ENCODE data around the gene MTHFR. TPM values are rescaled to one million over a fixed set of nuclear protein-coding genes. Genes with fewer than 3 reads are reported as not detected.

Gene MTHFR
- total RNA-seq, 1 experiment from 2014 or later: 16.4 TPM

- no peak for TF ChIP-seq CTCF (IDR thresholded peaks at IDR 0.05; ENCODE audit: unreplicated experiment)
These were observed 6.7 kb downstream of the MTHFR start for GRCh38 chr1:11799099-11799498.

GRCh38 chr1:11797525-11798216 lies 8.1 kb downstream of the MTHFR start:
- Mint-ChIP-seq H3K9me3 (ENCODE audit: low read depth, unreplicated experiment) (no peaks in the 10 kb centered on the region), H3K36me3 (ENCODE audit: insufficient read depth, unreplicated experiment) (peaks cover 22% of the 10 kb centered on the region), H3K4me3 (ENCODE audit: low read depth, unreplicated experiment) (no peak overlapping the region), H3K27me3 (ENCODE audit: unreplicated experiment) (no peaks in the 10 kb centered on the region), H3K27ac (ENCODE audit: unreplicated experiment) (no peak overlapping the region), H3K4me1 (ENCODE audit: low read depth, unreplicated experiment) (peaks cover 23% of the 10 kb centered on the region)
- no peak for DNase-seq
- no TSS peak for BruUV-seq (replicated peaks)
- TF ChIP-seq CTCF (IDR thresholded peaks at IDR 0.05; ENCODE audit: unreplicated experiment): no peak
- CTCF ChIA-PET: no interaction called here
- intact Hi-C loops (cut with micrococcal nuclease; ENCODE audit: unreplicated experiment): no loop called here

More at GRCh38 chr1:11799099-11799498, 6.7 kb downstream of the MTHFR start:
- CTCF ChIA-PET: no interaction called here
- H3K27me3 Mint-ChIP-seq (ENCODE audit: unreplicated experiment): no peaks in the 10 kb centered on the region
- H3K9me3 Mint-ChIP-seq (ENCODE audit: low read depth, unreplicated experiment): no peaks in the 10 kb centered on the region
- no TSS peak for BruUV-seq (replicated peaks)
- peaks cover 36% of the 10 kb centered on the region for H3K4me1 Mint-ChIP-seq (ENCODE audit: low read depth, unreplicated experiment)
- peaks cover 28% of the 10 kb centered on the region for H3K36me3 Mint-ChIP-seq (ENCODE audit: insufficient read depth, unreplicated experiment)
- H3K4me3 Mint-ChIP-seq (ENCODE audit: low read depth, unreplicated experiment): no peak overlapping the region
- no peak overlapping the region for H3K27ac Mint-ChIP-seq (ENCODE audit: unreplicated experiment)
- intact Hi-C loops (cut with micrococcal nuclease; ENCODE audit: unreplicated experiment): no loop called here
- DNase-seq: no peak

- no TSS peak for BruUV-seq (replicated peaks)
- peaks cover 35% of the 10 kb centered on the region for H3K36me3 Mint-ChIP-seq (ENCODE audit: insufficient read depth, unreplicated experiment)
- CTCF ChIA-PET: no interaction called here
These were observed 9.5 kb downstream of the MTHFR start for GRCh38 chr1:11796036-11796828.

More at GRCh38 chr1:11796036-11796828, 9.5 kb downstream of the MTHFR start:
- TF ChIP-seq CTCF (IDR thresholded peaks at IDR 0.05; ENCODE audit: unreplicated experiment): no peak
- intact Hi-C loops (cut with micrococcal nuclease; ENCODE audit: unreplicated experiment): no loop called here
- no peak for DNase-seq
- Mint-ChIP-seq H3K9me3 (ENCODE audit: low read depth, unreplicated experiment) (no peaks in the 10 kb centered on the region), H3K27me3 (ENCODE audit: unreplicated experiment) (no peaks in the 10 kb centered on the region), H3K4me3 (ENCODE audit: low read depth, unreplicated experiment) (no peak overlapping the region), H3K27ac (ENCODE audit: unreplicated experiment) (no peak overlapping the region), H3K4me1 (ENCODE audit: low read depth, unreplicated experiment) (peaks cover 24% of the 10 kb centered on the region)

Measured in Calu3 (cell line).